Calu3 (cell line): ENCODE results near the gene SLC39A12. TPM values are rescaled to one million over a fixed set of nuclear protein-coding genes. Genes with fewer than 3 reads are reported as not detected.

Experiments used
- BruUV-seq: library from RNA; stranded (reverse); fragments of 400-500 nt; replicated peaks from 2 replicates; lab custom pipeline; 2021; lab: Mats Ljungman, UMichigan
- CTCF ChIA-PET: fragments of 300-600 bp; sonication (Branson Sonifier 250); formaldehyde crosslinking; loops from one replicate; lab custom pipeline; 2022; ENCODE audit warnings: antibody characterized with exemption; lab: Charles Lee
- DNase-seq: peaks from one replicate; pipeline ENCODE4 v3.0.0; 2022
- H3K27ac Mint-ChIP-seq: one replicate; pipeline ENCODE4 v1.8.0; 2022; ENCODE audit warnings: mixed read lengths; ENCODE audit not compliant: unreplicated experiment
- H3K27me3 Mint-ChIP-seq: one replicate; pipeline ENCODE4 v1.8.0; 2022; ENCODE audit warnings: mixed read lengths; ENCODE audit not compliant: unreplicated experiment
- H3K36me3 Mint-ChIP-seq: one replicate; pipeline ENCODE4 v1.8.0; 2022; ENCODE audit warnings: mild to moderate bottlenecking, moderate library complexity, mixed read lengths; ENCODE audit not compliant: insufficient read depth, unreplicated experiment
- H3K4me1 Mint-ChIP-seq: one replicate; pipeline ENCODE4 v1.8.0; 2022; ENCODE audit warnings: mild to moderate bottlenecking, low read depth, mixed read lengths; ENCODE audit not compliant: unreplicated experiment
- H3K4me3 Mint-ChIP-seq: one replicate; pipeline ENCODE4 v1.8.0; 2022; ENCODE audit warnings: mild to moderate bottlenecking, low read depth, moderate library complexity, mixed read lengths; ENCODE audit not compliant: unreplicated experiment
- H3K9me3 Mint-ChIP-seq: one replicate; pipeline ENCODE4 v1.8.0; 2022; ENCODE audit warnings: low read depth, mixed read lengths; ENCODE audit not compliant: unreplicated experiment
- CTCF ChIP-seq: fragments of 200-600 bp; IDR thresholded peaks from one replicate; pipeline ENCODE4 v1.8.0; 2022; ENCODE audit warnings: antibody characterized with exemption; ENCODE audit not compliant: unreplicated experiment
- intact Hi-C: fragments of 100-400 bp; cut with micrococcal nuclease; formaldehyde crosslinking; loops from one replicate; pipeline ENCODE4 v1.10.0; 2022; ENCODE audit not compliant: unreplicated experiment
- total RNA-seq: library from RNA; stranded (reverse); gene quantifications from 2 replicates; pipeline ENCODE4 v1.2.3, GENCODE V29; 2022

Gene SLC39A12
- total RNA-seq, 1 experiment from 2014 or later: not detected

- no TSS peak for BruUV-seq
- DNase-seq: no peak
- no peaks in the 10 kb centered on the region for H3K4me1 Mint-ChIP-seq
- H3K36me3 Mint-ChIP-seq: no peaks in the 10 kb centered on the region
- no peak overlapping the region for H3K4me3 Mint-ChIP-seq
- intact Hi-C loops: no loop called here
- H3K27ac Mint-ChIP-seq: no peak overlapping the region
- peaks cover 6% of the 10 kb centered on the region for H3K9me3 Mint-ChIP-seq
- no peak for TF ChIP-seq CTCF
- no peaks in the 10 kb centered on the region for H3K27me3 Mint-ChIP-seq
- CTCF ChIA-PET: no interaction called here
These were observed 37.3 kb upstream of the SLC39A12 start for GRCh38 chr10:17914169-17915045.

- intact Hi-C loops: no loop called here
- Mint-ChIP-seq H3K4me3 (no peak overlapping the region), H3K27ac (no peak overlapping the region), H3K36me3 (no peaks in the 10 kb centered on the region), H3K27me3 (no peaks in the 10 kb centered on the region), H3K4me1 (no peaks in the 10 kb centered on the region), H3K9me3 (peaks cover 6% of the 10 kb centered on the region)
- DNase-seq: no peak
- TF ChIP-seq CTCF: no peak
- CTCF ChIA-PET: no interaction called here
- no TSS peak for BruUV-seq
These were observed 36.5 kb upstream of the SLC39A12 start for GRCh38 chr10:17915181-17915580.

- H3K4me3 Mint-ChIP-seq: no peak overlapping the region
- CTCF ChIA-PET: no interaction called here
- no TSS peak for BruUV-seq
- intact Hi-C loops: no loop called here
- no peak for TF ChIP-seq CTCF
- peaks cover 6% of the 10 kb centered on the region for H3K9me3 Mint-ChIP-seq
- H3K27me3 Mint-ChIP-seq: no peaks in the 10 kb centered on the region
- no peak overlapping the region for H3K27ac Mint-ChIP-seq
- no peaks in the 10 kb centered on the region for H3K36me3 Mint-ChIP-seq
- no peaks in the 10 kb centered on the region for H3K4me1 Mint-ChIP-seq
- DNase-seq: no peak
These were observed 33.4 kb upstream of the SLC39A12 start for GRCh38 chr10:17918187-17918903.

GRCh38 chr10:17921378-17921777 lies 30.3 kb upstream of the SLC39A12 start:
- BruUV-seq: no TSS peak
- no peak for DNase-seq
- intact Hi-C loops: no loop called here
- Mint-ChIP-seq H3K27me3 (no peaks in the 10 kb centered on the region), H3K36me3 (no peaks in the 10 kb centered on the region), H3K4me1 (no peaks in the 10 kb centered on the region), H3K27ac (no peak overlapping the region), H3K4me3 (no peak overlapping the region), H3K9me3 (peaks cover 10% of the 10 kb centered on the region)
- CTCF ChIA-PET: no interaction called here
- TF ChIP-seq CTCF: no peak
